A673 (cell line): Measurements from ENCODE around the gene PCDHGA9. TPM values are rescaled to one million over a fixed set of nuclear protein-coding genes. Genes with fewer than 3 reads are reported as not detected.
"Not testable (repeated sequence)": the region's sequence is repeated elsewhere in the genome, so short reads cannot be mapped to it uniquely, and the experiment has no call there.

Experiments used
- BruUV-seq: library from RNA; stranded (reverse); fragments of 400-500 nt; replicated peaks from 2 replicates; lab custom pipeline; 2021; lab: Mats Ljungman, UMichigan
- CTCF ChIA-PET: fragments of 300-600 bp; sonication (Branson Sonifier 250); formaldehyde crosslinking; loops from one replicate; lab custom pipeline; 2022; ENCODE audit warnings: antibody characterized with exemption; lab: Charles Lee
- POLR2A ChIA-PET: fragments of 300-600 bp; sonication (Branson Sonifier 250); formaldehyde crosslinking; loops from one replicate; lab custom pipeline; 2022; ENCODE audit warnings: antibody characterized with exemption; ENCODE audit not compliant: low non-redundant PET; lab: Charles Lee
- DNase-seq: peaks from one replicate; pipeline ENCODE4 v3.0.0-alpha.2; 2015; ENCODE audit warnings: low spot score
- H3K27ac ChIP-seq: fragments of 200-600 bp; sonication (generic); 2 replicates; pipeline ENCODE4 v1.5.1; 2016; ENCODE audit warnings: mixed run types, low read depth, mild to moderate bottlenecking, mixed read lengths, antibody characterized with exemption, low read length; ENCODE audit not compliant: poor library complexity, severe bottlenecking
- H3K27me3 ChIP-seq: fragments of 200-600 bp; sonication (generic); replicated peaks from 2 replicates; pipeline ENCODE4 v1.6.1; 2017; ENCODE audit warnings: mixed run types, low read depth, mild to moderate bottlenecking, mixed read lengths, antibody characterized with exemption, low read length; ENCODE audit not compliant: insufficient read depth, poor library complexity
- H3K36me3 ChIP-seq: fragments of 200-600 bp; sonication (generic); 2 replicates; pipeline ENCODE4 v1.6.1; 2016; ENCODE audit warnings: mixed run types, mild to moderate bottlenecking, mixed read lengths, antibody characterized with exemption, low read length; ENCODE audit not compliant: insufficient read depth, poor library complexity, severe bottlenecking
- H3K4me1 ChIP-seq: fragments of 200-600 bp; sonication (generic); 2 replicates; pipeline ENCODE4 v1.6.1; 2017; ENCODE audit warnings: mixed run types, mild to moderate bottlenecking, mixed read lengths, antibody characterized with exemption, low read length; ENCODE audit not compliant: insufficient read depth, poor library complexity, severe bottlenecking
- H3K4me3 ChIP-seq: fragments of 200-600 bp; sonication (generic); 2 replicates; pipeline ENCODE4 v1.5.1; 2016; ENCODE audit warnings: low read depth, mixed run types, mild to moderate bottlenecking, mixed read lengths, low read length; ENCODE audit not compliant: poor library complexity, severe bottlenecking
- H3K9me3 ChIP-seq: fragments of 200-600 bp; sonication (generic); 2 replicates; pipeline ENCODE4 v1.6.1; 2016; ENCODE audit warnings: mixed run types, low read depth, mild to moderate bottlenecking, mixed read lengths, antibody characterized with exemption, low read length; ENCODE audit not compliant: poor library complexity, severe bottlenecking
- EZH2 ChIP-seq: fragments of 200-600 bp; sonication (generic); IDR thresholded peaks from 2 replicates; pipeline ENCODE4 v1.6.1; 2017; ENCODE audit warnings: borderline replicate concordance, low read depth, mild to moderate bottlenecking, mixed read lengths, antibody characterized with exemption, low read length; ENCODE audit not compliant: poor library complexity, severe bottlenecking
- intact Hi-C: fragments of 100-400 bp; cut with micrococcal nuclease; formaldehyde crosslinking; loops from one replicate; pipeline ENCODE4 v1.10.0; 2022; ENCODE audit not compliant: unreplicated experiment
- total RNA-seq: library from RNA; stranded (reverse); gene quantifications from 2 replicates; pipeline ENCODE4 v1.2.3, GENCODE V29; 2021
- TF ChIP-seq, protein P1 (sequence below): fragments of 300-800, 200-600 bp; sonication (generic); conservative IDR thresholded peaks from 2 replicates; pipeline ENCODE4 v1.5.1; 2017; ENCODE audit warnings: low read depth, mild to moderate bottlenecking, antibody characterized with exemption, low read length, moderate library complexity, mixed read lengths

The PCDHGA9 gene
- total RNA-seq, 1 experiment from 2014 or later = 5.0 TPM

DNA sequence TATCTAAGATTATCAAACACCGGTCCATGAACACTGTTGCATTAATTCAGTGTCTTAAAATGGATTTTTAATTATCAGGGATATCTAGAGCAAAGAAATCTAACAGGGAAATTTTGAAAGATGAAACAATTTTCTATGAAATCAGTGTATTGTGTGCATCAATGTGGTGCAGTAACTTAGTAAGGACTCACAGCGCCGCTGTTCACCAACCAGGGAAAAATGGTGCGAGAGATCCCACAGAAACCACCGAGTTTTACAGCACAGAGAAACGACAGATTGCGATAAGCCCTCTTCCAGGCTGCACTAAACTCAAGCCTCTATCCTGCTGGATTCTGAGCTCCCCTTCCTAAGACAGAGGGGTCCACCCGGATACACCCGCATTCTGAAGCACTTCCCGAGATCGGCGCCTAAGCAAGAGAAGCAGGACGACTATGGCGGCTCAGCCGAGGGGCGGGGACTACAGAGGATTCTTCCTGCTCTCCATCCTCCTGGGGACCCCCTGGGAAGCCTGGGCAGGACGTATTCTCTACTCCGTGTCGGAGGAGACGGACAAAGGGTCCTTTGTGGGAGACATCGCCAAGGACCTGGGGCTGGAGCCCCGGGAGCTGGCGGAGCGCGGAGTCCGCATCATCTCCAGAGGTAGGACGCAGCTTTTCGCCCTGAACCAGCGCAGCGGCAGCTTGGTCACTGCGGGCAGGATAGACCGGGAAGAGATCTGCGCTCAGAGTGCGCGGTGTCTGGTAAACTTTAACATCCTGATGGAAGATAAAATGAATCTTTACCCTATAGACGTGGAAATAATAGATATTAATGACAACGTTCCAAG lies 19.9 kb upstream of the PCDHGA9 start, which contains the start of gene PCDHGA7:
PCDHGA7 (plus strand) TSS at position 274 of the 826 bp plus-strand sequence; CDS start at position 432, 158 bp downstream.
- ChIA-PET CTCF (no interaction called here), POLR2A (no interaction called here)
- DNase-seq = peak; percentile 68
- Histone ChIP-seq H3K9me3 (peaks cover 47% of the 10 kb centered on the region), H3K27me3 (no peaks in the 10 kb centered on the region), H3K27ac (peak within 1 kb of the TSS; percentile 65), H3K4me3 (peak within 1 kb of the TSS; percentile 47), H3K4me1 (no peaks in the 10 kb centered on the region), H3K36me3 (no peaks in the 10 kb centered on the region)
- intact Hi-C loops = no loop called here
- TF ChIP-seq, protein P1, sequence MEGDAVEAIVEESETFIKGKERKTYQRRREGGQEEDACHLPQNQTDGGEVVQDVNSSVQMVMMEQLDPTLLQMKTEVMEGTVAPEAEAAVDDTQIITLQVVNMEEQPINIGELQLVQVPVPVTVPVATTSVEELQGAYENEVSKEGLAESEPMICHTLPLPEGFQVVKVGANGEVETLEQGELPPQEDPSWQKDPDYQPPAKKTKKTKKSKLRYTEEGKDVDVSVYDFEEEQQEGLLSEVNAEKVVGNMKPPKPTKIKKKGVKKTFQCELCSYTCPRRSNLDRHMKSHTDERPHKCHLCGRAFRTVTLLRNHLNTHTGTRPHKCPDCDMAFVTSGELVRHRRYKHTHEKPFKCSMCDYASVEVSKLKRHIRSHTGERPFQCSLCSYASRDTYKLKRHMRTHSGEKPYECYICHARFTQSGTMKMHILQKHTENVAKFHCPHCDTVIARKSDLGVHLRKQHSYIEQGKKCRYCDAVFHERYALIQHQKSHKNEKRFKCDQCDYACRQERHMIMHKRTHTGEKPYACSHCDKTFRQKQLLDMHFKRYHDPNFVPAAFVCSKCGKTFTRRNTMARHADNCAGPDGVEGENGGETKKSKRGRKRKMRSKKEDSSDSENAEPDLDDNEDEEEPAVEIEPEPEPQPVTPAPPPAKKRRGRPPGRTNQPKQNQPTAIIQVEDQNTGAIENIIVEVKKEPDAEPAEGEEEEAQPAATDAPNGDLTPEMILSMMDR = peak; percentile 56
- TF ChIP-seq EZH2 = no peak
- TSS peak; percentile 13 for BruUV-seq

DNA sequence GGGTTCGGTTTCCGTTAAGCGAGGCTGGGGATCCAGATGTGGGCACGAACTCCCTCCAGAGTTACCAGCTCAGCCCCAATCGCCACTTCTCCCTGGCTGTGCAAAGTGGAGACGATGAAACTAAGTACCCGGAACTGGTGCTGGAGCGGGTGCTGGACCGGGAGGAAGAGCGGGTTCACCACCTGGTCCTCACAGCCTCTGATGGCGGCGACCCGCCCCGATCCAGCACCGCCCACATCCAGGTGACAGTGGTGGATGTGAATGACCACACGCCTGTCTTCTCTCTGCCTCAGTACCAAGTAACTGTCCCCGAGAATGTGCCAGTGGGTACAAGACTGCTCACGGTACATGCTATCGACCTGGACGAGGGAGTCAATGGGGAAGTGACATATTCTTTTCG lies 19.2 kb upstream of the PCDHGA9 start:
- H3K4me1 ChIP-seq = no peaks in the 10 kb centered on the region
- ChIA-PET CTCF (no interaction called here), POLR2A (no interaction called here)
- H3K4me3 ChIP-seq = peak overlapping the region; percentile 47
- peaks cover 48% of the 10 kb centered on the region for H3K9me3 ChIP-seq
- peak overlapping the region; percentile 65 for H3K27ac ChIP-seq
- no TSS peak for BruUV-seq
- no peaks in the 10 kb centered on the region for H3K27me3 ChIP-seq
- no peaks in the 10 kb centered on the region for H3K36me3 ChIP-seq
- intact Hi-C loops = no loop called here
- no peak for TF ChIP-seq EZH2
- TF ChIP-seq, protein P1 = no peak
- DNase-seq = no peak

DNA sequence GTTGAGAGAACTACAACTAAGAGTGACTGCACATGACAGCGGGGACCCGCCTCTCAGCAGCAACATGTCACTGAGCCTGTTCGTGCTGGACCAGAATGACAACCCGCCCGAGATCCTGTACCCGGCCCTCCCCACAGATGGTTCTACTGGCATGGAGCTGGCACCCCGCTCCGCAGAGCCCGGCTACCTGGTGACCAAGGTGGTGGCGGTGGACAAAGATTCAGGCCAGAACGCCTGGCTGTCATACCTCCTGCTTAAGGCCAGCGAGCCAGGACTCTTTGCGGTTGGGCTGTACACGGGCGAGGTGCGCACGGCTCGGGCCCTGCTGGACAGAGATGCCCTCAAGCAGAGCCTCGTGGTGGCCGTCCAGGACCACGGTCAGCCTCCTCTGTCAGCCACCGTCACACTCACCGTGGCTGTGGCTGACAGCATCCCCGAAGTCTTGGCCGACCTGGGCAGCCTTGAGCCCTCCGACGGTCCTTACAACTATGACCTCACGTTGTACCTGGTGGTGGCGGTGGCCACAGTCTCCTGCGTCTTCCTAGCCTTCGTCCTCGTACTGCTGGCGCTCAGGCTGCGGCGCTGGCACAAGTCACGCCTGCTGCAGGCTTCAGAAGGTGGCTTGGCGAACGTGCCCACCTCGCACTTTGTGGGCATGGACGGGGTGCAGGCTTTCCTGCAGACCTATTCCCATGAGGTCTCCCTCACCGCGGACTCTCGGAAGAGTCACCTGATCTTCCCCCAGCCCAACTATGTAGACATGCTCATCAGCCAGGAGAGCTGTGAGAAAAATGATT lies 17.9 kb upstream of the PCDHGA9 start:
- TF ChIP-seq, protein P1 = no peak
- no peak for TF ChIP-seq EZH2
- Histone ChIP-seq H3K4me3 (no peak overlapping the region), H3K27me3 (no peaks in the 10 kb centered on the region), H3K36me3 (no peaks in the 10 kb centered on the region), H3K27ac (no peak overlapping the region), H3K4me1 (no peaks in the 10 kb centered on the region), H3K9me3 (peaks cover 57% of the 10 kb centered on the region)
- no TSS peak for BruUV-seq
- intact Hi-C loops = no loop called here
- ChIA-PET CTCF (no interaction called here), POLR2A (no interaction called here)
- DNase-seq = no peak

DNA sequence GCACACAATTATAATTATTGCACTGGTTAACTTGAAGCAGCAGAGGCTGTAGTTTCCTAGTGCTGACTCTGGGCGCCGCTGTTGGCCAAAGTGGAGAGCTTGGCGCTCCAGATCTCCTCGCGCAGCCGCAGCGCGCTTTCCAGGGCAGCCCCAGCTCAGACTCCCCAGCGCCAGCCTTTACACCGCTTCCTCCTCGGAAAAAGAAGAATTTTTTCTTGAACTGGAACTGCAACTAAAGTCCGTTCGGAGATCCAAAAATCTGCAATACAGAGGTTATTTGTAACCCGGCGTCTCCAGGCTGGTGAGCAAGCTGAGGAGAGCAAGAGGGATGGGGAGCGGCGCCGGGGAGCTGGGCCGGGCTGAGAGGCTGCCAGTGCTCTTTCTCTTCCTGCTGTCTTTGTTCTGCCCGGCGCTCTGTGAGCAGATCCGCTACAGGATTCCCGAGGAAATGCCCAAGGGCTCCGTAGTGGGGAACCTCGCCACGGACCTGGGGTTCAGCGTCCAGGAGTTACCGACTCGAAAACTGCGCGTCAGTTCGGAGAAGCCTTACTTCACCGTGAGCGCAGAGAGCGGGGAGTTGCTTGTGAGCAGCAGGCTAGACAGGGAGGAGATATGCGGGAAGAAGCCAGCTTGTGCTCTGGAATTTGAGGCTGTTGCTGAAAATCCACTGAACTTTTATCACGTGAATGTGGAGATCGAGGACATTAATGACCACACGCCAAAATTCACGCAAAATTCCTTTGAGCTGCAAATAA lies 14.8 kb upstream of the PCDHGA9 start, which contains the start of gene PCDHGB4:
PCDHGB4 (plus strand) TSS at position 142 of the 755 bp plus-strand sequence; CDS start at position 329, 187 bp downstream.
- not testable (repeated sequence) for H3K4me3 ChIP-seq

More for the DNA sequence above, 14.8 kb upstream of the PCDHGA9 start, which contains the start of gene PCDHGB4:
- H3K4me1 ChIP-seq, CTCF ChIA-PET, H3K36me3 ChIP-seq, POLR2A ChIA-PET, DNase-seq, BruUV-seq, H3K27ac ChIP-seq, intact Hi-C loops, H3K27me3 ChIP-seq: not testable (repeated sequence)
- H3K9me3 ChIP-seq = peaks cover 70% of the 10 kb centered on the region
